ENCODE results near the gene FKBP9. TPM values are rescaled to one million over a fixed set of nuclear protein-coding genes. Genes with fewer than 3 reads are reported as not detected.
A peak's percentile ranks its signal among the peaks of the same experiment; 100 is the strongest.
"Not testable (repeated sequence)": the region's sequence is repeated elsewhere in the genome, so short reads cannot be mapped to it uniquely, and the experiment has no call there.

Gene FKBP9
- total RNA-seq, 2 donors from 2014 or later: 129 to 163 TPM

DNA sequence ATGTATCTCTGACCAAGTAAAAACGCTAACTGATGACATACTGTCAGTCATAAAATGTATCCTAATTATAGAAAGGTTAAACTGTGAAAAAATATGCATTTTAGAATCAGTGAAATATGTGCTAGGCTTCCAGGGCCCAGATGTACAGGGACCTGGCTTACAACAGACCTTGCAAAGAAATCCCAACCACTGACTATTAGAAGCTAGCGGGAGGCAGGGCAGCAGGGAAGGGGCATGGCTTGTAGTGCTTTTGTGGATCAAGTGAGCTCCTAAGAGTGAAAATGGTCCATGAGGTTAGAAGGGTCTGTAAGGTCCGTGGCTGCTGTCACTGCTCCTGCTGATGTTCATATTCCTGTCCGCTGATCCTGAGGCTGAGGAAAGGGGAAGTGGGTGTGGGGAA is 40.7 kb downstream of the FKBP9 start:
- intact Hi-C loops (cut with DNase I); DNase-seq (ENCODE audit: low spot score): not testable (repeated sequence)

DNA sequence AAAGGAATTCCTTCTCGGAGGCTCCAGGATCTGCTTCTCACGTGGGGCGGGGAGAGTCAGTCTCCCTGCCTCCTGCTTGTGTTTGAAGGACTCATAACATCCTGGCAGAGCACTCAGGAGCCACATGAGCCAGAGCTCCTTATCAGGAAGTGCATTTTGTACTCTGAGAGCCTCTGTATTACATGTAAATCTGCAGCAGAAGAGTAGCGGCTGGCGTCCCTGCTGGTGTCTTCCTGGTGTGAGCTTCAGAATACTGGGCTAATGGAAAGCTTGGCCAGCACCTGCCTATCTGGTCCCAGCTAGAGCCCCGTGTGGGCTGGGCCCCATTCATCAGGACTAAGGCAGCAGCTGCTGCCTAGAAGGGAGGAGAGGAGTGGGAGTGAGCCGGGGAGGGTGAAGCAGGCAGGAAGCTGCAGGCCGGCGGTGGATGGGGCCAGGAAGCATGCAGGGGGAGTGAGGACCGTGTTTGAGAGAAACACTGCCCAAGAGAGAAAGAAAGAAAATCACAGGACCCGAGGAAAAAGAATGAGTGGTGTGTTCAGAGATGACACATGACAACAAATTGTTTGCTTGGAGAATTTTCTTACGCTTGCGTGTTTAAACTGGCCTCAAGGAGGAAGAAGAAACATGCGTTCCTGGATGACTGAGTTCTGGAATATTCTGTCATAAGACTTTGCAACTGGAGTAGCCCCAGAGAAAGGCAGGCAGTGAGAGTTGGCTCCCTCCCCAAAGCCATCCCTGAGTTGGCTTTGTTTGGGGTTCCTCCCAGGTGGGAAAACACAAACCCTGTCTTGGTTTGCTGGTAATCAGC is 41.3 kb downstream of the FKBP9 start:
- DNase-seq (ENCODE audit: low spot score): peak; percentile 75
- intact Hi-C loops (cut with DNase I): not testable (repeated sequence)

DNA sequence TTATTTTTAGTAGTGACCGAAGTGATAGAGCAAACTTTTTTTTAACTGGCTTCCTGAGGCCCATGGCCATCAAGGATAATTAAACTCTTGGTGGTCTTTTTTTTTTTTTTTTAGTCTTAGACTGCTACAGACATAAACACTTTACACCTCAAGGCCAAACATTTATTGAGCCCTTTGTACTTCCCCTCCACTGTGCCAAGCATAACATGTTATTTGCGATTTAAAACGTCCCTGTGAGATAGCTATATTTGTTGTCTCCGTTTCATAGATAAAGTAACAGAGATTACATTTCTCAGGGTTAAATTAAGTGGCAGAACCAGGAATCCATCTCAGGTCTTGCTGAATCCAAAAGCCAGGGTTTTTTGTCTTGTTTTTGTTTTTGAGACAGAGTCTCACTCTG is 42.1 kb downstream of the FKBP9 start:
- intact Hi-C loops (cut with DNase I); DNase-seq (ENCODE audit: low spot score): not testable (repeated sequence)

DNA sequence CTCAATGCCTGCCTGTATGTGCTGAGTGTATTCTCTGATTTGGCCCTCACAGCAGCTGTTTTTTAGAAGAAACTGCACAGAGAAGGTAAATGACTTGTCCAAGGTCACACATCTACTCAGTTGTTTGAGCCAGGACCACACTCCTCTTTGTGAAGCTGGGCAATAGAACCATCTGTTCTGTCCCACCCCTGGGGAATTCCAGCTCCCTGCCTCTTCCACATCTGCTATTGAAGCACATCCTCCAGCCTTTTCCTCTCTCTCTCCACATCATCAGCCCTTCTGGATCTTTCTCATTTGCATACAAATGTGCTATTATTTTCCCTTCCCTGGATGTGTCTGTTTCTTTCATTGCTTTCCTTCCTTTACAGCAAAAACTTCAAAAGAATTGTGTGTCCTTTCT is 45.9 kb downstream of the FKBP9 start:
- intact Hi-C loops (cut with DNase I): not testable (repeated sequence)

DNA sequence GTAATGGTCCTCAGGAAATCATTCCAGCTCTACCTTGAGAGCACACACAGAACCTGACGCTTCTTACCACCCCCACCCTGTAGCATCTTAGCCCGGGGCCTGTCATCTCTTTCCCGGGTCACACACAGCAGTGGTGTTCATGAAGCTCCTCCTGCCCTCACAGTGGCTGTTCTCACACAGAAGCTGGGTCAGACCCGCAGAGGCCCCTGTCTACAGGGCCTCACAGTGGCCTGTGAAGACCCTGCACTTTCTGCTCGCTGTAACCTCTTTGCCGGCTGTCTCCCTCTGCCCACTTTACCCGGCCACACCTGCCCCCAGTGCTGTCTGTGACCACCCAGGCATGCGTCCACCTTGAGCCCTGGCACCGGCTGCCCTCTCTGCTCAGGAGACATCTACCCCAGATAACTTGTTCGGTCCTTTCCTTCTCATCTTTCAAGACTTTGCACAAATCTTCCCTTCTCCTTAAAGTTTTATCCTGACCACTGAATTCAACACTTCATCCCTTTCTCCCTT is 46.9 kb downstream of the FKBP9 start:
- intact Hi-C loops (cut with DNase I); DNase-seq (ENCODE audit: low spot score): not testable (repeated sequence)

More for the DNA sequence above, 45.9 kb downstream of the FKBP9 start:
- DNase-seq (ENCODE audit: low spot score): not testable (repeated sequence)

- intact Hi-C loops (cut with DNase I); DNase-seq (ENCODE audit: low spot score): not testable (repeated sequence)
These were observed 48.0 kb downstream of the FKBP9 start for GRCh38 chr7:33005193-33005592.

GRCh38 chr7:33005690-33006089 is 48.5 kb downstream of the FKBP9 start:
- DNase-seq (ENCODE audit: low spot score); intact Hi-C loops (cut with DNase I): not testable (repeated sequence)

DNA sequence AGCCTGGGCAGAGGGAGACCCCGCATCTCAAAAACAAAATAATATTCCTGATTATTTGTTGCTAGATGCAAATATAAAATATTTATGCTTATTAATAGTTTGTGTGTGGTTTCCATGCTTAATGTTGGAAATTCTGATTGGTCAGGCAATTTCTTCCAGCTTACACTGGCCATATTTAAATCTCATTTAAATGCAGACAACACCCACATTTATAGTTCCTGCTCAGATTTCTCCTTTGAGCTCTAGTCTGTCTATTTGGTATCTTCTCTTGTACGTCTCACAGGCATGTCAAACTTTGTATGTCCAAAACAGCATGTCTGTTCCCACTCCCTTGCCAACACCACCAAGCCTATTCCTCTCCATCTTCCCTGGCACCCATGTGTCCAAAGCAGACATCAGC is 52.5 kb downstream of the FKBP9 start:
- intact Hi-C loops (cut with DNase I): no loop called here
- no peak for DNase-seq (ENCODE audit: low spot score)

DNA sequence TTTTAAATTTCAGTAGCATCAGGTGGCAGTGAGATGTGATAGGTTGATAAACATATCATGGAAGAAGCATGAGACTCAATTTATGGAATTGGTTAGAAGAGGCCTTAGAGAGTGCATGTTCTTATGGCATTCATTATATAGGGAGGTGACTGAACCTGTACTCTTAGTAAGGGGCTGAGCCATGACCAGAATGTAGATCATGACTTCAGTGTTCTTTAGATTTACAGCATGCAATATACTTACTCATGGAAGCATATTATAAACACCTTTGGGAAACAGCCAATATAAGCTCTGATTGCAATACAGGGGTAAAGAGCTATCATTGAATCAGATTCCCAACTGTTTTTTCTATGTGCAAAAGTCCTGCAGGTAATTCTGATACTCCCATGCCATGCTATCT is 55.1 kb downstream of the FKBP9 start:
- intact Hi-C loops (cut with DNase I): no loop called here
- DNase-seq (ENCODE audit: low spot score): no peak

- intact Hi-C loops (cut with DNase I): no loop called here
- no peak for DNase-seq (ENCODE audit: low spot score)
These were observed 67.0 kb downstream of the FKBP9 start for GRCh38 chr7:33024189-33024757.

DNA sequence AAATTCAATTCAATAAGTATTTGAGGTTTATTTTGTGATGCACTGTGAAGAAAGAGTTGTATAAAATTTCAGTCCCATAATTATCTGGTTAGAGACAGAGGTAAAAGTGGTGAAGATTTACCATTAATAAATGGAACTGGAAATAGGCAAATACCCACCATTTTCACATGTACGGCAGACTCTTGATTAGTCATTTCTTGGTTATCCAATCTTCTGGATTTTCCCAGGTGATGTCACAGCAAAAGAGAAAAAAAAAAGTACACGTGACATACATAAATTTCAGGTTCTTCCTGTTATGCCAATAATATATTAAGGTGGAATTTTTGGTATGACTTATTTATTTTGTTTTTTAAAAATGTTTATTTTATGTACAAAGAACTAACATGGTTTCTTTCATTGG is 78.5 kb downstream of the FKBP9 start:
- no peak for DNase-seq (ENCODE audit: low spot score)

DNA sequence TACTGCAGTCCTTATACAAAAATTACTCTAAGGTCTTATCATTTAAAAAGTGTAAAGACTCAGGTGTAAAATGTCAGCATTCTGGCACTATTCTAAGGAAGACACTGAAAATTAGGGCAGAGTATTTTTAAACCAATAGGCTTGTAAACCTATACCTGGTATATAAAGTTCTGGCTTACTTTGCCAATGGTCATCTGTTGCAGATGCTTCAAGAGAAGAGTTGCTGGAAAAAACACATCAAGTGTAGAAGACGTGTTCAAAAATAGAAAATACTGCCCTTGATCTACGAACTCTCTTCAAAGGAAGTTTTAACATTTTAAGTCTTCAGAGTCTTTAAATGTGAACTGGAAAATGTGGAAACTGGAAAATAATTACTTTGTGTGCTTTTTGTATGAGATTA is 81.4 kb downstream of the FKBP9 start:
- intact Hi-C loops (cut with DNase I): no loop called here
- DNase-seq (ENCODE audit: low spot score): no peak

More for the DNA sequence above, 78.5 kb downstream of the FKBP9 start:
- intact Hi-C loops (cut with DNase I): no loop called here

DNA sequence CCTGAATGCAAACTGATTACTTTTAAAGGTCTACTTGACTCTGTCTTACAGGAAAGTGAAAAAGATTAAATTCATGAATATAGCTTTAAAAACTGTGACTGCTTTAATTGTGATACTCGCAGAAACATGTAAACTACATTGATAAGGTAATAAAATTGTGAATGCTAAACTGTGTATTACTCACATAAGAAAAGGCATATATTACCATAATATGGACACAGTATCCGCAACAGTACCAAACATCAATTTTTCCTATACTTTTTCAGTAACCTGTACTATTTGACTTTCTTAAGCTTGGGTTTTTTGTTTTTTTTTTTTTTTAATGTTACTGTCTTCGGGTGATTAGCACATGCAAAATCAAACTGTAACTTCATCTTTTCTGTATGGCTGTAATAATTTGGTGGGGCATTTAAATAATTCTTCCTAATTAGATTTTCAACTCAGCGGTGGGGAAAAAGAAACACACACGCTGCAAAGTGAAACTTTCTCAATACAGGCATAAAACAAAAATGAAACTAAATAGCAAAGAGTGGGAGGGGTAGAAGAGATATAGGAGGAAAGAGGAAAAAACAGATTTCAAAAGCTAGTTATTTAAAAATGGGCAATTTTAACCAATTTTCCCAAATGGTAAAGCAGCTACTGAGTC is 82.1 kb downstream of the FKBP9 start:
- intact Hi-C loops (cut with DNase I): no loop called here
- DNase-seq (ENCODE audit: low spot score): no peak

DNA sequence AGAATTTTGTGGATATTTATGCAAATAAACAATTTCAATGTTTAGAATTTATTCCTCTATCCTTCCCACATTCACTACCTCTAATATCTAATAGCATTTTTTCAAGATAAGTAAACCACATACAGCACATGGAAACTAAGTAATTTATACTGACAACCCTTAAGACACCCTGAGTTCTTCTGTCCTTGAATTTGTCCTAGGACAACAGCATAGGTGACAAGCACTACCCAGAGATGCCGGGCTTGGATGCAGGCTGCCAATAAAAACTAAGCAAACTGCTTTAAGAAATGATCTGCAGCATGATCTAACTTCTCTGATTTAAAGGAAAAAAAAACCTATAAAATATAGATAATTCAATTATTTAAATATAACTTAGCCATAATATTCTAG is 82.7 kb downstream of the FKBP9 start:
- intact Hi-C loops (cut with DNase I): no loop called here
- DNase-seq (ENCODE audit: low spot score): no peak

DNA sequence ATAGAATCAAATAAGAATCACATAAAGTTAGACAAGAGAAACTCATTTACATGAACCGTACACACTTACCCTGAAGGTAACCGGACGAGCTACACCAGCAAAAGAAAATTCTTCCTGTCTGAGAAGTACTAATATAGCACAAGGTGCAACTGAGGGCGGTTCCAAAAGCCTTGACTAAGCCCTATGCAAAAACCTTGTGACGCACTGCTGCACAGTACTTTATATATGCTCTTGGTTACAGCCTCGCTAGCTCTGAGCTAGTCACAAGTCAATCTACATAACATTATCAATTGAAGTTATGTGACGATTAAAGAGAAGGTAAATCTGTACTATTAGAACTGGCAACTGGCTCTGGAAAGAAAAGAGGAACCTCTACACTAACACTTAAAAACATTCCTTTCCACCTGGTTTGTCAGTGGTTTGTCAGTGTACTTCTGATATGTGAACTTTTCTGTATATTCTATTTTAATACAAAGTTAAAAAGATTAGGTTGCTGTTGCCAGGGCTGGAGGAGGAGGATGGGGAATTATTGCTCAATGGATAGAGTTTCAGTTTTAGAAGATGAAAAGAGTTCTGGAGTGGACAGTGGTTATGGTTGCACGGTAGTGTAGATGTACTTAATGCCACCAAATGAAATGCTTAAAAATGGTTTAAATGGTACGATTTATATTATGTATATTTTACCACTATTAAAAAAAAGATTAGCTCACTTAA is 83.7 kb downstream of the FKBP9 start:
- DNase-seq (ENCODE audit: low spot score): no peak
- intact Hi-C loops (cut with DNase I): no loop called here

DNA sequence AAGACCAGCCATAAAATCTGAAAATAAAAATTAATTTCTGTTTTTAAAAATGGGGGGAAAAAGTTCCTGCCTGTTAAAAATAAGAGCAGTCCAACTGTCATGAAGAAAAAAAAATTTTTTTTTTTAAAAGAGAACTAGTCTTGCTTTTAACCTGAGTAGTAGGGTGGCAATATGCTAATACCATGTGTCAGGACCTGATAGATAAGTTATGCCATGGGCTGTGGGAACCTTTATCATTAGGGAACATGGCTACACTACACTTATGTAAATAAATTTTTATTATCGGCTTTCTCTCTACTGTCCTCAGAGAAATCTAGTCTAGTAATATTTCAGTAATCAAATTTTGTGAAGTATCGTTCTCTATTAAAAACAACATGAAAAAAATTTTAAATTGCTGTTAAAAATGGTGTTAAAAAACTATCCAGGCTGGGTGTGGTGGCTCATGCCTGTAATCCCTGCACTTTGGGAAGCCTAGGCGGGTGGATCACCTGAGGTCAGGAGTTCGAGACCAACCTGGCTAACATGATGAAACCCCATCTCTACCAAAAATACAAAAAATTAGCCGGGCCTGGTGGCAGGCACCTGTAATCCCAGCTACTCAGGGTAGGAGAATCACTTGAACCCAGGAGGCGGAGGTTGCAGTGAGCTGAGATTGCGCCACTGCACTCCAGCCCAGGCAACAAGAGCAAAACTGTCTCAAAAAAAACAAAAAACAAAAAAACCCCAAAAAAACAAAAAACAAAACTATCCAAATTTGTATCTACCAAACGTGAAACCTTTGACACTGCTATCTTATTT is 84.6 kb downstream of the FKBP9 start:
- intact Hi-C loops (cut with DNase I): no loop called here

DNA sequence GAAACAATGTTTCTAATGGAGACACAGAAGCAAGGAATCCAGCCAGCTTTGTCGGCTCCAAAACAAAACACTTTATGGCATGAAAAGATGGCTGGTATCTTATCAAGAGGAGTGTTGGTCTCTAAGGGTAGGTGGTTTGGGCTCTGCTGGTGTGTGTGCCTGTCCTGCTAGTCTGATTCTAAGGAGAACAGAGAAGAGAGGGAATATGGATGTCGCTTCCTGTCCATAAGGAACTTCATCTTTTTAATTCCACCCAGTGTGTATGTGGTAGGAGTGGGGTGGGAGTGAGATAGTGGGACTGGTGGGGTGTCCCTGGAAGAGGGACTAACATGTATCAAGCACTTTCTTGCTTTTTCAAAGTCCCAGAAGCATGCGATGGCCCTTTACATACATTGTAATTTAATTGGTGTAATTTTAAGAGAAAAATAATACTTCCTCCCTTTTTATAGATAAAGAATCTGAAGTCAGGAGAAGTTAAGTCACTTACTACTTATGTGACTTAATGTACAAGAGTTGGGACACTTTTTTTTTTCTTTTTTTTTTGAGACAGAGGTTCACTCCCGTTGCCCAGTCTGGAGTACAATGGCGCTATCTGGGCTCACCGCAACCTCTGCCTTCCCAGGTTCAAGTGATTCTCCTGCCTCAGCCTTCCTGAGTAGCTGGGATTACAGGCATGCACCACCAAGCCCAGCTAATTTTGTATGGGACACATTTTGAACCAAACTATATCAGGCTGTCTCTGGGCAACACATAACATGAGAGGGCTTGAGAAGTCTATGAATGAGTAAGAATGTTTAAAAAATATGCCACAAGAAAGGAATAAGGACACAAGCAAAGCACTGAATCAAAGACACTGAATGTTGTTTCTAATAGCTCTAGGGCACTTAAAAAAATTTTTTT is 86.5 kb downstream of the FKBP9 start:
- intact Hi-C loops (cut with DNase I): no loop called here
- DNase-seq (ENCODE audit: low spot score): no peak

More for the DNA sequence above, 84.6 kb downstream of the FKBP9 start:
- DNase-seq (ENCODE audit: low spot score): no peak

DNA sequence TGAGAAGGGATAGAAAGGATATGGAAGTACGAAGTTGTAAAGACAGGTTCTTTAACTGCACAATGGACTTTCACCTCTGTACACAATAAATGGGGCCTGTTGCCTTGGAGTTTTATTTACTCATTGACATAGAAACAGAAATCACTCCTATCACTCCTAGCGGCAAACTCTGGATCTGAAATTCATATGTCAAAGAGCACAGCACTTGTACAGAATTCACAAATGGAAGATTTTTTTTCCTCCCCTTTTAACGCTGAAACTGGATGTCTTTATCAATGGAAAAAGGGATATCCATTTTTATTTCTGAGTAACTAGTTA is 87.1 kb downstream of the FKBP9 start:
- DNase-seq (ENCODE audit: low spot score): no peak
- intact Hi-C loops (cut with DNase I): no loop called here

Measured in posterior vena cava (tissue), 2 donors.